Nephron (organoid): ENCODE measurements around the gene CEACAM19.

ENCODE experiments used
- H3K27ac Mint-ChIP-seq, 3 experiments: 2 replicates each; pipeline ENCODE4 v1.8.0; 2020; ENCODE audit warnings: mixed read lengths in 3 of 3, mild to moderate bottlenecking in 2 of 3, moderate library complexity in 1 of 3
- H3K27me3 Mint-ChIP-seq: 2 replicates; pipeline ENCODE4 v1.8.0; 2021; ENCODE audit warnings: low read depth, mild to moderate bottlenecking, moderate library complexity, mixed read lengths
- H3K36me3 Mint-ChIP-seq: 2 replicates; pipeline ENCODE4 v1.8.0; 2020; ENCODE audit warnings: low read depth, mixed read lengths
- H3K4me1 Mint-ChIP-seq: 2 replicates; pipeline ENCODE4 v1.8.0; 2020; ENCODE audit warnings: mixed read lengths
- H3K4me3 Mint-ChIP-seq, 3 experiments: 2 replicates each; pipeline ENCODE4 v1.8.0; 2020; ENCODE audit warnings: mild to moderate bottlenecking in 3 of 3, mixed read lengths in 3 of 3, moderate library complexity in 2 of 3
- H3K9me3 Mint-ChIP-seq: 2 replicates; pipeline ENCODE4 v1.8.0; 2020; ENCODE audit warnings: mixed read lengths
- TF ChIP-seq, protein P1 (sequence below), 3 experiments: fragments of 200-600 bp; sonication (generic); IDR thresholded peaks; one replicate each; pipeline ENCODE4 v1.5.0; 2021; ENCODE audit warnings: antibody characterized with exemption in 3 of 3; ENCODE audit not compliant: unreplicated experiment in 3 of 3

Gene CEACAM19

DNA sequence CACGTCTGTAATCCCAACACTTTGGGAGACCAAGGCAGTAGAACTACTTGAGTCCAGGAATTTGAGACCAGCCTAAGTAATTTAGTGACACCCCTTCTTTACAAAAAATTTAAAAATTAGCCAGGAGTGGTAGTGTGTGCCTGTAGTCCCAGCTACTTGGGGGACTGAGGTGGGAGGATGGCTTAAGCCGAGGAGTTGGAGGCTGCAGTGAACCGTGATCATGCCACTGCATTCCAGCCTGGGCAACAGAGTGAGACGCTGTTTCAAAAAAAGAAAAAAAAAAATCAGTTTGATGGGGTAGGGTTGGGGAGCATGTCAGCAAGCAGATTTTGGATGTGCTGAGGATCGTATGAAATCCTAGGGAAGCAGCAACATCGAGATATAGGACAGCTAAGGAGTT, 4.2 kb downstream of the CEACAM19 start:
- Mint-ChIP-seq H3K27ac (peak overlapping the region in 2 of 3 experiments; percentile 18 to 40), H3K4me1 (peaks cover 5% of the 10 kb centered on the region), H3K9me3 (no peaks in the 10 kb centered on the region), H3K36me3 (peaks cover under 1% of the 10 kb centered on the region), H3K4me3 (no peak overlapping the region), H3K27me3 (peaks cover 3% of the 10 kb centered on the region)
- TF ChIP-seq, protein P1, sequence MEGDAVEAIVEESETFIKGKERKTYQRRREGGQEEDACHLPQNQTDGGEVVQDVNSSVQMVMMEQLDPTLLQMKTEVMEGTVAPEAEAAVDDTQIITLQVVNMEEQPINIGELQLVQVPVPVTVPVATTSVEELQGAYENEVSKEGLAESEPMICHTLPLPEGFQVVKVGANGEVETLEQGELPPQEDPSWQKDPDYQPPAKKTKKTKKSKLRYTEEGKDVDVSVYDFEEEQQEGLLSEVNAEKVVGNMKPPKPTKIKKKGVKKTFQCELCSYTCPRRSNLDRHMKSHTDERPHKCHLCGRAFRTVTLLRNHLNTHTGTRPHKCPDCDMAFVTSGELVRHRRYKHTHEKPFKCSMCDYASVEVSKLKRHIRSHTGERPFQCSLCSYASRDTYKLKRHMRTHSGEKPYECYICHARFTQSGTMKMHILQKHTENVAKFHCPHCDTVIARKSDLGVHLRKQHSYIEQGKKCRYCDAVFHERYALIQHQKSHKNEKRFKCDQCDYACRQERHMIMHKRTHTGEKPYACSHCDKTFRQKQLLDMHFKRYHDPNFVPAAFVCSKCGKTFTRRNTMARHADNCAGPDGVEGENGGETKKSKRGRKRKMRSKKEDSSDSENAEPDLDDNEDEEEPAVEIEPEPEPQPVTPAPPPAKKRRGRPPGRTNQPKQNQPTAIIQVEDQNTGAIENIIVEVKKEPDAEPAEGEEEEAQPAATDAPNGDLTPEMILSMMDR (IDR thresholded peaks at IDR 0.05; ENCODE audit: unreplicated experiment in 3 of 3), result no peak

DNA sequence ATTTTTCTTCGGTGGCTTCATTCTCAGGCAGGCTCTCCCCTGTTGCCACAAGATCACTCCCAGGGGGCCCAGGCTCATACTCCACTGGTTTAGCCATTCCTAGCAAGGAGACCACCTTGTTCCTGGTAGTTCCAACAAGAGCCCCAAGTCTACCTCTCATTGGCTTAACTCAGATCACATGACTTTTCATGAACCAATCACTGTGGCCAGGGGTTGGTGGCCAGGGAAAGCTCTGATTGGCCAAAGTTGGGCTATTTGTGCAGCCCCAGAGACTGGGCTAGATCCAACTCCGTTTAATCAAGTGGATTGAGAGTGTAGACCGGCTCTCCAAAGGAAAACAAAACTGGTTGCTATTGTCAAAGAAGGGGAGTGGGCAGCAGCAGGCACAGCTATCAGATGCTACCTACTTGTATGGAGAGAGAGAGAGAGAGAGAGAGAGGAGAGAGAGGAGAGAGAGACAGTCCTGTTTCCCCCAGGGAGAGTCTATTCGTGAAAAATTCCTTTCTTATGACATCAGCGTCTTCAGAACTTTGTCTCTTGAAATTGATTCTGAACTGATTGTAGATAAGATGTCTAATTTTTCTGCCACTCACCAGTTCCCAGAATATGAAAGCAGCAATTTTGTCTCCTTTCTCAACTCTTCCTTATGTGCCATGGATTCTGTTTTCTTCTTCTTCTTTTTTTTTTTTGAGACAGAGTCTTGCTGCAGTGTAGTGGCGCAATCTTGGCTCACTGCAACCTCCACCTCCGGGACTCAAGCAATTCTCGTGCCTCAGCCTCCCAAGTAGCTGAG, 5.9 kb downstream of the CEACAM19 start:
- H3K9me3 Mint-ChIP-seq, result no peaks in the 10 kb centered on the region

DNA sequence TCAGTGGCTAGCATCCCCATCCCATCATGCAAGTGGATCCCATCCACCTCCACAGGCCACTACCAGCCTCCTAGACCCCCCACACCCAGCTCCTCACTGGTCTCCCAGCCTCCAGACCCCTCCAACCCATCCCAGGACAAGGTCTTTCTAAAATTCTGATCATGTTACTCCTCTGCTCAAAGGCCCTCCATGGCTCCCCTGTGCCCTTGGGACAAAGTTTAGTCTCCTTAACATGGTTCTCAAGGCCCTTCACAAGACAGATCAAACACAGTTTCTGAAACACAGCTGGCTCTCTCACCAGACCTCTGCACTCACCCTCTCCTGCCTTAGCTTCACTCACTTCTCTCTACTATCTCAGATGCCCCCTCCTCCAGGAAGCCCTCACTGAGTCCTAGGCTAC, 9.3 kb downstream of the CEACAM19 start:
- Mint-ChIP-seq H3K27ac (no peak overlapping the region), H3K4me1 (peaks cover 11% of the 10 kb centered on the region), H3K27me3 (peaks cover 3% of the 10 kb centered on the region), H3K36me3 (peaks cover 3% of the 10 kb centered on the region), H3K9me3 (no peaks in the 10 kb centered on the region), H3K4me3 (no peak overlapping the region)
- TF ChIP-seq, protein P1 (IDR thresholded peaks at IDR 0.05; ENCODE audit: unreplicated experiment in 3 of 3), result no peak

More for the DNA sequence above, 5.9 kb downstream of the CEACAM19 start:
- peaks cover 5% of the 10 kb centered on the region for H3K4me1 Mint-ChIP-seq
- peaks cover 3% of the 10 kb centered on the region for H3K36me3 Mint-ChIP-seq
- H3K4me3 Mint-ChIP-seq, result no peak overlapping the region
- peaks cover 3% of the 10 kb centered on the region for H3K27me3 Mint-ChIP-seq
- TF ChIP-seq, protein P1 (IDR thresholded peaks at IDR 0.05; ENCODE audit: unreplicated experiment in 3 of 3), result no peak
- H3K27ac Mint-ChIP-seq, result peak overlapping the region; percentile 23 to 74 (median 61)

DNA sequence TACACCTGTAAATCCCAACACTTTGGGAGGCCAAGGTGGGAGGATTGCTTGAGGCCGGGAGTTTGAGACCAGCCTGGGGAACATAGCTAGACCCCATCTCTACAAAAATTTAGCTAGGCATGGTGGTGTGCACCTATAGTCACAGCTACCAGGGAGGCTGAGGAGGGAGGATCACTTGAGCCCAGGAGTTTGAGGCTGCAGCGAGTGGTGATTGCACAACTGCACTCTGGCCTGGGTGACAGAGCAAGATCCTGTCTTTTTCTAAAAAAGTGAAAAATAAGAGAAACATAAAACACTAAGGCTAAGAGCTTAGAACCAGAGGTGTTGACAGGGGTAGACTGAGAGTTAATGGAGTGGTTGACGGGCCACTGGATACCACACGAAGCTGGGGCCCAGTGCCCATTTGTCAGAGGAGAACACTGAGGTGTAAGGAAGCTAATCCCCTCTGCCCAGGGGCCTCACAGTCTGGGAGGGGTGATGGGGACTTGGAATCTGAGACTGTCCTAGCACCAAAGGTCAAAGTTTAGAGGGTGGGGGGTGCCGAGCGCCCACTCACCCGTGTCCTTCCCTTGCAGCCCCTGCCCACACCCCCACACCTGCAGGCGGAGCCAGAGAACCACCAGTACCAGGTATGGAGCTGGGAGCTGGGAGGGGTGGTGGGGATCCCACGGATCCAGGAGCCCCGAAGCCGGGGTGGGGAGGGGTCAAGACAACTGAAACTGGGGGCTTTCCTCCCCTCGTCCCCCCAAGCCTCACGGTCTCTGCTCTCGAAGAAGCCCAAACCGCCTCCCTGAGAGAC, 10.9 kb downstream of the CEACAM19 start:
- peaks cover 3% of the 10 kb centered on the region for H3K36me3 Mint-ChIP-seq
- TF ChIP-seq, protein P1 (IDR thresholded peaks at IDR 0.05; ENCODE audit: unreplicated experiment in 3 of 3), result no peak
- no peak overlapping the region for H3K27ac Mint-ChIP-seq
- H3K4me3 Mint-ChIP-seq, result no peak overlapping the region
- peaks cover 1% of the 10 kb centered on the region for H3K27me3 Mint-ChIP-seq
- H3K4me1 Mint-ChIP-seq, result peaks cover 8% of the 10 kb centered on the region
- no peaks in the 10 kb centered on the region for H3K9me3 Mint-ChIP-seq

DNA sequence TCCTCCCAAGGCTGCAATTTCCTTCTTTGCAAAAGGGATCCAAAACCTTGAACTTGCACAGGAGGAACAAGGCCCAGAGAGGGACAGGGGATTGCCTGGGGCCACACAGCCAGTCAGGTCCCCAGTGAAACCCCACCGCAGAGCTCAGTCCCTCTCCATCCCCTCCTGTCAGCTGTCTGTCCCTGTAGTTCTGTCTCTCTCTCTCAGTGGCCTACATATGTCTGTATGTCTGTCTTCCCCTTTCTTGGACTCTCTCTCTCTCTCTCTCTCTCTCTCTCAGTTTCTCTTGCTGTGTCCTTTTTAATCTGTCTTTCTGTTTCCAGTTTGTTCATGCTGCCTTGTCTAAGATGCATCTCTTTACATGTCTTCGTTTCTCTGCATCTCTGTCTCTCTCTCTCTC, 11.5 kb downstream of the CEACAM19 start:
- peak overlapping the region in 1 of 3 experiments; percentile 12 for H3K27ac Mint-ChIP-seq
- H3K4me3 Mint-ChIP-seq, result no peak overlapping the region
- peaks cover 6% of the 10 kb centered on the region for H3K4me1 Mint-ChIP-seq
- no peaks in the 10 kb centered on the region for H3K9me3 Mint-ChIP-seq
- peaks cover 3% of the 10 kb centered on the region for H3K36me3 Mint-ChIP-seq
- TF ChIP-seq, protein P1 (IDR thresholded peaks at IDR 0.05; ENCODE audit: unreplicated experiment in 3 of 3), result no peak
- no peaks in the 10 kb centered on the region for H3K27me3 Mint-ChIP-seq
